IPS-NIHi11 (cell line): Measurements from ENCODE around the gene THG1L.

Experiments used
- DNase-seq: peaks from one replicate; pipeline ENCODE4 v3.0.0; 2012; ENCODE audit warnings: mixed read lengths, low spot score

Gene THG1L

GRCh38 chr5:157758706-157759105 lies 27.5 kb downstream of the THG1L start:
- no peak for DNase-seq

- DNase-seq = peak; percentile 77
Observed at GRCh38 chr5:157761690-157762621, 30.7 kb downstream of the THG1L start.

- no peak for DNase-seq
Observed at GRCh38 chr5:157764531-157764930, 33.3 kb downstream of the THG1L start.

- no peak for DNase-seq
Observed at GRCh38 chr5:157766442-157766841, 35.2 kb downstream of the THG1L start.

GRCh38 chr5:157766902-157767301 lies 35.7 kb downstream of the THG1L start:
- no peak for DNase-seq

- DNase-seq = no peak
Observed at GRCh38 chr5:157767689-157768088, 36.5 kb downstream of the THG1L start.

GRCh38 chr5:157770665-157771064 lies 39.4 kb downstream of the THG1L start:
- DNase-seq = no peak

- peak; percentile 10 for DNase-seq
Observed at GRCh38 chr5:157772127-157772526, 40.9 kb downstream of the THG1L start.

- no peak for DNase-seq
Observed at GRCh38 chr5:157778121-157778805, 47.0 kb downstream of the THG1L start.

- no peak for DNase-seq
Observed at GRCh38 chr5:157779221-157779620, 48.0 kb downstream of the THG1L start.

- no peak for DNase-seq
Observed at GRCh38 chr5:157785801-157786200, 54.6 kb downstream of the THG1L start.
